K562 (cell line): ENCODE results near the gene POU2F1. TPM values are rescaled to one million over a fixed set of nuclear protein-coding genes. Genes with fewer than 3 reads are reported as not detected.
A peak's percentile ranks its signal among the peaks of the same experiment; 100 is the strongest.

ENCODE experiments used
- ATAC-seq: fragments of 200-7000 bp; cut with Tn5 transposase; 3 replicates; pipeline ENCODE4 v1.9.1; 2020; ENCODE audit warnings: moderate library complexity
- BruUV-seq: library from RNA; stranded (reverse); fragments of 400-500 nt; replicated peaks from 2 replicates; lab custom pipeline; 2021; lab: Mats Ljungman, UMichigan
- CTCF ChIA-PET: fragments of 300-600 bp; formaldehyde crosslinking; extraction: SDS; loops from one replicate; lab custom pipeline; 2021; ENCODE audit warnings: low intra/inter-chr PET ratio; lab: Yijun Ruan, JAX
- POLR2A ChIA-PET: fragments of 300-600, 350-650 bp; sonication (Branson Sonifier 250); formaldehyde crosslinking; extraction: SDS; loops from one replicate; lab custom pipeline; 2021; ENCODE audit warnings: antibody characterized with exemption, inconsistent platforms; lab: Yijun Ruan, JAX
- DNase-seq, 4 experiments: peaks; one replicate each; pipeline versions ENCODE4 v3.0.0 to v3.0.0-alpha.2; 2011 to 2018; ENCODE audit warnings: low spot score in 3 of 4, mixed read lengths in 3 of 4; ENCODE audit errors: extremely low read depth in 1 of 4
- FAIRE-seq: peaks from 2 replicates; lab custom pipeline; 2011; peaks lifted over from hg19 to GRCh38; lab: Jason Lieb, UNC
- H2AFZ ChIP-seq: 2 replicates; pipeline ENCODE4 v1.6.0; 2011; ENCODE audit warnings: low read depth, low read length, control low read depth, inconsistent platforms
- H3K27ac ChIP-seq: fragments of 200-600 bp; 3 replicates; pipeline ENCODE4 v1.8.0; 2011; ENCODE audit warnings: low read depth, mild to moderate bottlenecking, control low read depth, inconsistent platforms, low read length, moderate library complexity, mixed read lengths; ENCODE audit errors: extremely low read depth
- H3K27me3 ChIP-seq, 2 experiments: fragments of 300-600 bp in 1 of 2; 2 replicates in 1 of 2; 3 replicates in 1 of 2; pipeline versions ENCODE4 v1.6.0 to v1.8.0; 2011; ENCODE audit warnings: inconsistent platforms in 2 of 2, low read length in 2 of 2, mild to moderate bottlenecking in 1 of 2, mixed read lengths in 1 of 2, moderate library complexity in 1 of 2; ENCODE audit not compliant: control insufficient read depth in 2 of 2, insufficient read depth in 2 of 2
- H3K36me3 ChIP-seq: fragments of 300-600 bp; 3 replicates; pipeline ENCODE4 v1.8.0; 2011; ENCODE audit warnings: mild to moderate bottlenecking, low read length, inconsistent platforms; ENCODE audit not compliant: control insufficient read depth, insufficient read depth
- H3K4me1 ChIP-seq, 2 experiments: fragments of 200-600 bp in 1 of 2; replicated peaks in 1 of 2; 2 replicates in 1 of 2; 3 replicates in 1 of 2; pipeline versions ENCODE4 v1.5.1 to v1.8.0; 2011; ENCODE audit warnings: inconsistent platforms in 2 of 2, low read length in 2 of 2, mild to moderate bottlenecking in 1 of 2, mixed read lengths in 1 of 2, moderate library complexity in 1 of 2; ENCODE audit not compliant: control insufficient read depth in 2 of 2, insufficient read depth in 2 of 2
- H3K4me2 ChIP-seq: 2 replicates; pipeline ENCODE4 v1.6.1; 2011; ENCODE audit warnings: low read length, control low read depth, inconsistent platforms, mixed read lengths; ENCODE audit not compliant: insufficient read depth
- H3K4me3 ChIP-seq: fragments of 200-600 bp; sonication (generic), shearing (Covaris generic); 2 replicates; pipeline ENCODE4 v1.5.1; 2016; ENCODE audit warnings: control low read depth, inconsistent platforms
- H3K79me2 ChIP-seq: fragments of 200-600 bp; 3 replicates; pipeline ENCODE4 v1.8.0; 2011; ENCODE audit warnings: low read length, inconsistent platforms; ENCODE audit not compliant: control insufficient read depth, insufficient read depth
- H3K9ac ChIP-seq, 2 experiments: 2 replicates each; pipeline versions ENCODE4 v1.6.0 to v1.6.1; 2011; ENCODE audit warnings: low read depth in 2 of 2, low read length in 2 of 2, control low read depth in 1 of 2, inconsistent platforms in 1 of 2, mild to moderate bottlenecking in 1 of 2, mixed read lengths in 1 of 2; ENCODE audit not compliant: insufficient read depth in 1 of 2
- H3K9me1 ChIP-seq: one replicate; pipeline ENCODE4 v1.6.0; 2011; ENCODE audit warnings: inconsistent platforms, mild to moderate bottlenecking, low read length, moderate library complexity; ENCODE audit not compliant: control insufficient read depth, insufficient read depth
- H3K9me3 ChIP-seq: replicated peaks from 2 replicates; pipeline ENCODE4 v1.5.1; 2011; ENCODE audit warnings: low read depth, low read length, inconsistent platforms; ENCODE audit not compliant: control insufficient read depth, insufficient read depth
- H4K20me1 ChIP-seq: replicated peaks from 2 replicates; pipeline ENCODE4 v1.6.1; 2011; ENCODE audit warnings: low read length, inconsistent platforms, mixed read lengths; ENCODE audit not compliant: control insufficient read depth, insufficient read depth
- CBFA2T2 ChIP-seq: fragments of 450-650 bp; conservative IDR thresholded peaks from 2 replicates; pipeline ENCODE4 v1.6.1; 2017; ENCODE audit warnings: mild to moderate bottlenecking
- CBFA2T3 ChIP-seq: fragments of 450-650 bp; IDR thresholded peaks from 2 replicates; pipeline ENCODE4 v1.6.1; 2017
- FOXA3 ChIP-seq, 2 experiments: fragments of 450-650 bp in 1 of 2; sonication (generic) in 1 of 2; formaldehyde crosslinking; IDR thresholded peaks in 1 of 2; conservative IDR thresholded peaks in 1 of 2; 2 replicates each; pipeline versions ENCODE4 v1.4.0 to v1.8.0; 2020 to 2022; ENCODE audit warnings: mild to moderate bottlenecking in 2 of 2, missing genetic modification reagents in 1 of 2
- GATAD2B ChIP-seq: fragments of 450-650 bp; IDR thresholded peaks from 2 replicates; pipeline ENCODE4 v1.6.1; 2017; ENCODE audit warnings: mild to moderate bottlenecking, borderline replicate concordance
- MCM5 ChIP-seq: fragments of 450-650 bp; IDR thresholded peaks from 2 replicates; pipeline ENCODE4 v1.6.1; 2016; ENCODE audit warnings: low read depth
- NCOA2 ChIP-seq, 2 experiments: fragments of 450-650 bp; IDR thresholded peaks; 2 replicates each; pipeline ENCODE4 v1.6.1; 2018; ENCODE audit warnings: mild to moderate bottlenecking in 2 of 2, moderate library complexity in 1 of 2; ENCODE audit not compliant: partially characterized antibody in 2 of 2
- NCOR1 ChIP-seq: fragments of 450-650 bp; IDR thresholded peaks from 2 replicates; pipeline ENCODE4 v1.6.1; 2016; ENCODE audit warnings: mild to moderate bottlenecking, moderate library complexity
- PBX2 ChIP-seq, 2 experiments: IDR thresholded peaks in 1 of 2; conservative IDR thresholded peaks in 1 of 2; 2 replicates each; pipeline ENCODE4 v1.6.1; 2016; ENCODE audit warnings: low read depth in 2 of 2, mild to moderate bottlenecking in 1 of 2, missing compliant biosample characterization in 1 of 2, missing genetic modification characterization in 1 of 2, moderate library complexity in 1 of 2
- PPARD ChIP-seq: fragments of 250-450 bp; sonication (Bioruptor Pico); IDR thresholded peaks from 2 replicates; pipeline ENCODE4 v1.8.0; 2022; ENCODE audit warnings: inconsistent platforms, mild to moderate bottlenecking, moderate library complexity
- RBM15 ChIP-seq: fragments of 200-400 bp; formaldehyde crosslinking; IDR thresholded peaks from 2 replicates; pipeline ENCODE4 v1.6.1; 2018; ENCODE audit warnings: mild to moderate bottlenecking, low read length, moderate library complexity; ENCODE audit not compliant: insufficient read depth
- TEAD4 ChIP-seq, 2 experiments: sonication (generic) in 1 of 2; formaldehyde crosslinking in 1 of 2; IDR thresholded peaks; 2 replicates each; pipeline versions ENCODE4 v1.6.1 to v1.8.0; 2012 to 2022; ENCODE audit warnings: borderline replicate concordance in 1 of 2, inconsistent platforms in 1 of 2, low read length in 1 of 2, mild to moderate bottlenecking in 1 of 2, missing genetic modification reagents in 1 of 2
- WGBS: fragments of 100-300 bp; shearing (Covaris generic); methylation state at CpG from one replicate; pipeline ENCODE4 v1.1.6; 2016; ENCODE audit warnings: low coverage, mixed read lengths; ENCODE audit not compliant: insufficient coverage; ENCODE audit errors: missing lambda C conversion rate; 5-methylcytosine and 5-hydroxymethylcytosine counted together
- in situ Hi-C: fragments of 300-500 bp; cut with MboI; formaldehyde crosslinking; loops from 4 replicates; pipeline ENCODE4 v1.15.0; 2018; ENCODE audit warnings: inconsistent platforms, mixed read lengths
- intact Hi-C: fragments of 100-400 bp; cut with micrococcal nuclease; formaldehyde crosslinking; loops from 2 replicates; pipeline ENCODE4 v1.14.2; 2022
- polyA plus RNA-seq, 8 experiments: library from polyadenylated mRNA; depleted of rRNA in 4 of 8; stranded (reverse) in 5 of 8; unstranded in 3 of 8; fragments of >200 nt; fragmentation: Nextera tagmentation in 2 of 8; fragmentation: Illumina TruSeq in 1 of 8; extraction: Ambion mirVana in 2 of 8; extraction: Trizol in 1 of 8; gene quantifications; 2 replicates each; pipeline versions ENCODE4 v1.2.1 to v1.2.3, GENCODE V29; 2011 to 2014; ENCODE audit warnings: inconsistent platforms in 1 of 8, missing spikeins in 1 of 8
- total RNA-seq, 7 experiments: library from RNA; depleted of rRNA in 6 of 7; stranded (reverse); fragments of >200 nt in 6 of 7; fragmentation: Illumina TruSeq in 2 of 7; extraction: Trizol in 2 of 7; gene quantifications; 2 replicates each; pipeline versions ENCODE4 v1.2.1 to v1.2.3, GENCODE V29; 2011 to 2021; ENCODE audit warnings: low replicate concordance in 1 of 7

The POU2F1 gene
- total and polyA plus RNA-seq, 9 of the 15 experiments (the other 6 are each of a cell fraction or from before 2014, with no cell fraction given) = 2.6 to 22.3 (median 8.8) TPM

DNA sequence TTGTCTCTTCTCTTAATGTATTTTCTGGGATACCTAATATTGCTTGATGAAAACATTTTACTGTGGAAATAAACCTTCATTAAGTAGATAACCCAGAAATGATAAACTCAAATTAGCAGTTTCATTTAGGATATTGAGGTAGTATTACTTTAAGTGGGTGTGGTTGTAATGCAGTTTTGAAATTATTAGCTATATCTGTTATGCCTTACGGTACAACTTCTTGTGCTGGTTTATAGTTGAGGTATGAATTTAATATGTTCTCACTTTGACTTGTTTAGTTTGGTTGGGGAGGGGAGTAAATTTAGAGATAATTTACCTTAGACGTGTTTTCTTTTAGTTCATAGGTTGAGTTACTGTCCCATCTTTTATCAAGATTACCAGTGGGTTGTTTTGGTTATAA is 111.0 kb downstream of the POU2F1 start:
- Histone ChIP-seq H3K9me3 (no peaks in the 10 kb centered on the region), H4K20me1 (no peaks in the 10 kb centered on the region), H2AFZ (no peak overlapping the region), H3K4me2 (no peak overlapping the region), H3K4me3 (no peak overlapping the region), H3K4me1 (peaks cover 0 to 22% of the 10 kb centered on the region in 2 experiments; a peak in 2 of 5 replicates), H3K27me3 (no peaks in the 10 kb centered on the region), H3K9ac (no peak overlapping the region), H3K79me2 (0 out of 3 replicates have a peak, but pooled peaks cover 3% of the 10 kb centered on the region), H3K27ac (no peak overlapping the region), H3K9me1 (no peaks in the 10 kb centered on the region), H3K36me3 (no peaks in the 10 kb centered on the region)
- intact Hi-C loops (no loop called here), in situ Hi-C loops (no loop called here)
- ATAC-seq (no peak), FAIRE-seq (no peak), DNase-seq (no peak)
- CTCF ChIA-PET = no interaction called here
- no peak for TF ChIP-seq PPARD (CRISPR knock-in tag)
- no peak for TF ChIP-seq RBM15
- TF ChIP-seq NCOA2 (IDR thresholded peaks at IDR 0.05; ENCODE audit: partially characterized antibody in 2 of 2) = no peak
- POLR2A ChIA-PET = no interaction called here
- no TSS peak for BruUV-seq
- WGBS = 34% methylated on average over 2 of the region's 2 CpGs

- H3K36me3 ChIP-seq = no peaks in the 10 kb centered on the region
- WGBS = 0% methylated on average over 1 of the region's 1 CpG
- no peaks in the 10 kb centered on the region for H3K9me3 ChIP-seq
- no peak overlapping the region for H3K9ac ChIP-seq
- ATAC-seq (peak; percentile 45), FAIRE-seq (no peak), DNase-seq (peak in 2 of 4 experiments; percentile 32 to 34)
- intact Hi-C loops = no loop called here
- no peak overlapping the region for H3K27ac ChIP-seq
- no TSS peak for BruUV-seq
- H3K27me3 ChIP-seq = no peaks in the 10 kb centered on the region
- in situ Hi-C loops = no loop called here
- CTCF ChIA-PET = no interaction called here
- no peak overlapping the region; the same call in 1 of the 2 replicates for H3K4me2 ChIP-seq
- peaks cover 0 to 22% of the 10 kb centered on the region in 2 experiments; a peak in 2 of 5 replicates for H3K4me1 ChIP-seq
- H3K4me3 ChIP-seq = no peak overlapping the region
- no peaks in the 10 kb centered on the region for H4K20me1 ChIP-seq
- no peak overlapping the region for H2AFZ ChIP-seq
- POLR2A ChIA-PET = interaction anchor here (0.6 to 1.4 kb wide), 3 partner anchors 10 to 792 kb away, joined by 3 to 4 read pairs (median 3); no protein-coding TSS in a partner anchor
- H3K79me2 ChIP-seq = 0 out of 3 replicates have a peak, but pooled peaks cover 3% of the 10 kb centered on the region
- no peaks in the 10 kb centered on the region for H3K9me1 ChIP-seq
- TF ChIP-seq NCOR1 = peak; percentile 69
- peak; percentile 82 for TF ChIP-seq CBFA2T3
- TF ChIP-seq FOXA3 (CRISPR knock-in tag; conservative IDR thresholded peaks at IDR 0.05 in 1 of 2, IDR thresholded peaks at IDR 0.05 in 1 of 2) = 0 out of 4 replicates have a peak, but pooled peaks of 1 of the 2 experiments have one; percentile 16
- TF ChIP-seq MCM5 = no peak
- 0 out of 2 replicates have a peak, but pooled peaks have one; percentile 62 for TF ChIP-seq GATAD2B
- TF ChIP-seq TEAD4 (IDR thresholded peaks at IDR 0.05; ENCODE audit: low read length) = peak; percentile 56
- no peak for TF ChIP-seq TEAD4 (CRISPR knock-in tag; IDR thresholded peaks at IDR 0.05; ENCODE audit: borderline replicate concordance)
- no peak for TF ChIP-seq PBX2 (CRISPR knock-in tag; IDR thresholded peaks at IDR 0.05; ENCODE audit: low read depth)
- peak; percentile 68 for TF ChIP-seq PBX2 (tag; conservative IDR thresholded peaks at IDR 0.05; ENCODE audit: low read depth)
- TF ChIP-seq CBFA2T2 = peak; percentile 63
These were observed 111.8 kb downstream of the POU2F1 start for GRCh38 chr1:167332503-167332902.
